Adipose tissue (tissue), 3 donors: ENCODE measurements around the gene ASIC4. TPM values are rescaled to one million over a fixed set of nuclear protein-coding genes. Genes with fewer than 3 reads are reported as not detected.

Source experiments
- polyA plus RNA-seq, 3 donors: library from polyadenylated mRNA; stranded (reverse); fragments of 200-250 nt; gene quantifications; one replicate each; pipeline ENCODE4 v1.2.3, GENCODE V29; 2013
- donor health status: healthy with polysubstance abuse.
- donor health status: Bipolar disorder and iron deficiency.
- donor health status: healthy.

Gene ASIC4
- polyA plus RNA-seq, 3 donors: 0.02 to 0.11 TPM; not detected in 1

Other genes with a start within 250 kb of the ASIC4 start
- gene DNAJB2, start 235.1 kb upstream of the ASIC4 start, polyA plus RNA-seq: 10 to 100 TPM; 51.6 to 78.9 (median 68.9) TPM
- gene PTPRN, start 205.1 kb upstream of the ASIC4 start, polyA plus RNA-seq: 10 to 100 TPM in 1 of 3 donors, under 1 TPM in 1, not detected in 1; 0.45 to 15.5 TPM
- gene RESP18, start 181.7 kb upstream of the ASIC4 start, polyA plus RNA-seq: not detected
- 100 to 1,000 TPM in 1 of 3 donors, 10 to 100 TPM in 2; 43.8 to 100 (median 95.8) TPM for gene DNPEP, start 126.6 kb upstream of the ASIC4 start, polyA plus RNA-seq
- gene DES, start 96.1 kb upstream of the ASIC4 start, polyA plus RNA-seq: 10 to 100 TPM; 18.9 to 35.8 (median 25.4) TPM
- gene SPEG, start 79.6 kb upstream of the ASIC4 start, polyA plus RNA-seq: 10 to 100 TPM in 1 of 3 donors, 1 to 10 TPM in 2; 3.4 to 22.5 (median 6.8) TPM
- gene GMPPA, start 15.6 kb upstream of the ASIC4 start, polyA plus RNA-seq: 10 to 100 TPM; 27.5 to 39.9 (median 35.8) TPM
- gene CHPF, start 29.3 kb downstream of the ASIC4 start, polyA plus RNA-seq: 100 to 1,000 TPM in 1 of 3 donors, 10 to 100 TPM in 2; 15.7 to 113 (median 21.8) TPM
- 1 to 10 TPM; 2.3 to 9.5 (median 3.7) TPM for gene TMEM198, start 29.5 kb downstream of the ASIC4 start, polyA plus RNA-seq
- 10 to 100 TPM; 64.3 to 87.8 (median 66.4) TPM for gene OBSL1, start 57.1 kb downstream of the ASIC4 start, polyA plus RNA-seq
- 1 to 10 TPM in 1 of 3 donors, under 1 TPM in 2; 0.33 to 6.5 (median 0.56) TPM for gene INHA, start 57.8 kb downstream of the ASIC4 start, polyA plus RNA-seq
- gene STK11IP, start 83.4 kb downstream of the ASIC4 start, polyA plus RNA-seq: 10 to 100 TPM; 13.0 to 16.8 (median 15.7) TPM
- 10 to 100 TPM in 1 of 3 donors, 1 to 10 TPM in 2; 2.7 to 10.7 (median 3.5) TPM for gene SLC4A3, start 113.1 kb downstream of the ASIC4 start, polyA plus RNA-seq